ENCODE measurements around the gene NPL. TPM values are rescaled to one million over a fixed set of nuclear protein-coding genes. Genes with fewer than 3 reads are reported as not detected.

Gene NPL
- total and polyA plus RNA-seq, 9 of the 15 experiments (the other 6 are each of a cell fraction or from before 2014, with no cell fraction given): 9.9 to 22.3 (median 14.2) TPM

DNA sequence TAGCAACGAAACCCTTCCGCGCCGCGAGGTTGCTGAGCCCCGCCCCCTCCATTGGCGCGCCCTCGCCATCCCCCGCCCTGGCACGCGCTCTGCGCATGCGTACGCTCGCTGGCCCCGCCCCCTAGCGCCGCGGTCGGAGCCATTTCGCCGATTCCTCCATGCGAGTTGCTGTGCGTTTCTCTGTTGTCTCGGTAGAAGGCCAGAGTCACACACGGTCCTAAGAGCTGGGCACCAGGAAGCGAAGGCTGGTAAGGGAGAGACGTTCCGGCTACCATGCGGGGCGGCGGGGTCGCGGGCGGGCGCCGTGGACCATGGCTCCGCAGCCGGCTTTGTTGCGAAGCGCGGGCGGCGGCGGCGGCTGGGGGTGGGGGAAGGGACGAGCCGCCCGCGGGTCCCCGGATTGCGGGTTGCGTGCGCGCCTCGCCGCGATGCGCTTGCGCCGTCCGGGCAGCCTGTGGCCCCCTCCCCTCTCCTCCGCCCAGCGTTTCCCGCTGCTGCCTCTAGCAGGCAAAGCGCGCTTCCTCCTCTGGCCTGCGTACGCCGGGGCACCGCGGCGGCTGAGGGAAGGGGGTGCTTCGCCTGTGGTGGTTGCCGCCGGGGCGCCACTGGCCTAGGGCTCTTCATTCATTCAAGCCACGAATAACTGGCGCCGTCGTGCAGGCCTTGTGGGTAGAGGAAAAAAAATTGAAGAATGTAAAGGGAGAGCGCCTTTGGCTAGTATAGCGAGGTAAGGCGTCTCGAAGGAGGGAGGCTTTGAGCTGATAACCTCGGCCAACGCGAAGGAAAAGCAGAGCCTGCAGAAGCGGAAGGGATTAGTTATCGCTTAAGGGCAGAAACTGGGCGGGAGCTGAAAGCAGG is 49.9 kb downstream of the NPL start, which contains the start of gene DHX9 (continued):
- TF ChIP-seq TCF3 (CRISPR knock-in tag; IDR thresholded peaks at IDR 0.05): peak; percentile 94
- TF ChIP-seq, protein P1, sequence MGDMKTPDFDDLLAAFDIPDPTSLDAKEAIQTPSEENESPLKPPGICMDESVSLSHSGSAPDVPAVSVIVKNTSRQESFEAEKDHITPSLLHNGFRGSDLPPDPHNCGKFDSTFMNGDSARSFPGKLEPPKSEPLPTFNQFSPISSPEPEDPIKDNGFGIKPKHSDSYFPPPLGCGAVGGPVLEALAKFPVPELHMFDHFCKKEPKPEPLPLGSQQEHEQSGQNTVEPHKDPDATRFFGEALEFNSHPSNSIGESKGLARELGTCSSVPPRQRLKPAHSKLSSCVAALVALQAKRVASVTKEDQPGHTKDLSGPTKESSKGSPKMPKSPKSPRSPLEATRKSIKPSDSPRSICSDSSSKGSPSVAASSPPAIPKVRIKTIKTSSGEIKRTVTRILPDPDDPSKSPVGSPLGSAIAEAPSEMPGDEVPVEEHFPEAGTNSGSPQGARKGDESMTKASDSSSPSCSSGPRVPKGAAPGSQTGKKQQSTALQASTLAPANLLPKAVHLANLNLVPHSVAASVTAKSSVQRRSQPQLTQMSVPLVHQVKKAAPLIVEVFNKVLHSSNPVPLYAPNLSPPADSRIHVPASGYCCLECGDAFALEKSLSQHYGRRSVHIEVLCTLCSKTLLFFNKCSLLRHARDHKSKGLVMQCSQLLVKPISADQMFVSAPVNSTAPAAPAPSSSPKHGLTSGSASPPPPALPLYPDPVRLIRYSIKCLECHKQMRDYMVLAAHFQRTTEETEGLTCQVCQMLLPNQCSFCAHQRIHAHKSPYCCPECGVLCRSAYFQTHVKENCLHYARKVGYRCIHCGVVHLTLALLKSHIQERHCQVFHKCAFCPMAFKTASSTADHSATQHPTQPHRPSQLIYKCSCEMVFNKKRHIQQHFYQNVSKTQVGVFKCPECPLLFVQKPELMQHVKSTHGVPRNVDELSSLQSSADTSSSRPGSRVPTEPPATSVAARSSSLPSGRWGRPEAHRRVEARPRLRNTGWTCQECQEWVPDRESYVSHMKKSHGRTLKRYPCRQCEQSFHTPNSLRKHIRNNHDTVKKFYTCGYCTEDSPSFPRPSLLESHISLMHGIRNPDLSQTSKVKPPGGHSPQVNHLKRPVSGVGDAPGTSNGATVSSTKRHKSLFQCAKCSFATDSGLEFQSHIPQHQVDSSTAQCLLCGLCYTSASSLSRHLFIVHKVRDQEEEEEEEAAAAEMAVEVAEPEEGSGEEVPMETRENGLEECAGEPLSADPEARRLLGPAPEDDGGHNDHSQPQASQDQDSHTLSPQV (IDR thresholded peaks at IDR 0.05): no peak
- no peak for TF ChIP-seq NFXL1 (CRISPR knock-in tag; IDR thresholded peaks at IDR 0.05)
- TF ChIP-seq HDAC6 (IDR thresholded peaks at IDR 0.05; ENCODE audit: low read depth, low read length): no peak
- TF ChIP-seq, protein P2, sequence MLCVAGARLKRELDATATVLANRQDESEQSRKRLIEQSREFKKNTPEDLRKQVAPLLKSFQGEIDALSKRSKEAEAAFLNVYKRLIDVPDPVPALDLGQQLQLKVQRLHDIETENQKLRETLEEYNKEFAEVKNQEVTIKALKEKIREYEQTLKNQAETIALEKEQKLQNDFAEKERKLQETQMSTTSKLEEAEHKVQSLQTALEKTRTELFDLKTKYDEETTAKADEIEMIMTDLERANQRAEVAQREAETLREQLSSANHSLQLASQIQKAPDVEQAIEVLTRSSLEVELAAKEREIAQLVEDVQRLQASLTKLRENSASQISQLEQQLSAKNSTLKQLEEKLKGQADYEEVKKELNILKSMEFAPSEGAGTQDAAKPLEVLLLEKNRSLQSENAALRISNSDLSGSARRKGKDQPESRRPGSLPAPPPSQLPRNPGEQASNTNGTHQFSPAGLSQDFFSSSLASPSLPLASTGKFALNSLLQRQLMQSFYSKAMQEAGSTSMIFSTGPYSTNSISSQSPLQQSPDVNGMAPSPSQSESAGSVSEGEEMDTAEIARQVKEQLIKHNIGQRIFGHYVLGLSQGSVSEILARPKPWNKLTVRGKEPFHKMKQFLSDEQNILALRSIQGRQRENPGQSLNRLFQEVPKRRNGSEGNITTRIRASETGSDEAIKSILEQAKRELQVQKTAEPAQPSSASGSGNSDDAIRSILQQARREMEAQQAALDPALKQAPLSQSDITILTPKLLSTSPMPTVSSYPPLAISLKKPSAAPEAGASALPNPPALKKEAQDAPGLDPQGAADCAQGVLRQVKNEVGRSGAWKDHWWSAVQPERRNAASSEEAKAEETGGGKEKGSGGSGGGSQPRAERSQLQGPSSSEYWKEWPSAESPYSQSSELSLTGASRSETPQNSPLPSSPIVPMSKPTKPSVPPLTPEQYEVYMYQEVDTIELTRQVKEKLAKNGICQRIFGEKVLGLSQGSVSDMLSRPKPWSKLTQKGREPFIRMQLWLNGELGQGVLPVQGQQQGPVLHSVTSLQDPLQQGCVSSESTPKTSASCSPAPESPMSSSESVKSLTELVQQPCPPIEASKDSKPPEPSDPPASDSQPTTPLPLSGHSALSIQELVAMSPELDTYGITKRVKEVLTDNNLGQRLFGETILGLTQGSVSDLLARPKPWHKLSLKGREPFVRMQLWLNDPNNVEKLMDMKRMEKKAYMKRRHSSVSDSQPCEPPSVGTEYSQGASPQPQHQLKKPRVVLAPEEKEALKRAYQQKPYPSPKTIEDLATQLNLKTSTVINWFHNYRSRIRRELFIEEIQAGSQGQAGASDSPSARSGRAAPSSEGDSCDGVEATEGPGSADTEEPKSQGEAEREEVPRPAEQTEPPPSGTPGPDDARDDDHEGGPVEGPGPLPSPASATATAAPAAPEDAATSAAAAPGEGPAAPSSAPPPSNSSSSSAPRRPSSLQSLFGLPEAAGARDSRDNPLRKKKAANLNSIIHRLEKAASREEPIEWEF (CRISPR knock-in tag; IDR thresholded peaks at IDR 0.05): no peak
- no peak for TF ChIP-seq ETS2 (tag; IDR thresholded peaks at IDR 0.05; ENCODE audit: borderline replicate concordance, poor library complexity, severe bottlenecking)
- no peak for TF ChIP-seq MCM5 (IDR thresholded peaks at IDR 0.05; ENCODE audit: low read depth)
- TF ChIP-seq, protein P3, sequence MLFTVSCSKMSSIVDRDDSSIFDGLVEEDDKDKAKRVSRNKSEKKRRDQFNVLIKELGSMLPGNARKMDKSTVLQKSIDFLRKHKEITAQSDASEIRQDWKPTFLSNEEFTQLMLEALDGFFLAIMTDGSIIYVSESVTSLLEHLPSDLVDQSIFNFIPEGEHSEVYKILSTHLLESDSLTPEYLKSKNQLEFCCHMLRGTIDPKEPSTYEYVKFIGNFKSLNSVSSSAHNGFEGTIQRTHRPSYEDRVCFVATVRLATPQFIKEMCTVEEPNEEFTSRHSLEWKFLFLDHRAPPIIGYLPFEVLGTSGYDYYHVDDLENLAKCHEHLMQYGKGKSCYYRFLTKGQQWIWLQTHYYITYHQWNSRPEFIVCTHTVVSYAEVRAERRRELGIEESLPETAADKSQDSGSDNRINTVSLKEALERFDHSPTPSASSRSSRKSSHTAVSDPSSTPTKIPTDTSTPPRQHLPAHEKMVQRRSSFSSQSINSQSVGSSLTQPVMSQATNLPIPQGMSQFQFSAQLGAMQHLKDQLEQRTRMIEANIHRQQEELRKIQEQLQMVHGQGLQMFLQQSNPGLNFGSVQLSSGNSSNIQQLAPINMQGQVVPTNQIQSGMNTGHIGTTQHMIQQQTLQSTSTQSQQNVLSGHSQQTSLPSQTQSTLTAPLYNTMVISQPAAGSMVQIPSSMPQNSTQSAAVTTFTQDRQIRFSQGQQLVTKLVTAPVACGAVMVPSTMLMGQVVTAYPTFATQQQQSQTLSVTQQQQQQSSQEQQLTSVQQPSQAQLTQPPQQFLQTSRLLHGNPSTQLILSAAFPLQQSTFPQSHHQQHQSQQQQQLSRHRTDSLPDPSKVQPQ (CRISPR knock-in tag; IDR thresholded peaks at IDR 0.05; ENCODE audit: borderline replicate concordance): no peak
- no peak for TF ChIP-seq ZNF124 (CRISPR knock-in tag; IDR thresholded peaks at IDR 0.05)
- no peak for TF ChIP-seq SNRNP70 (optimal IDR thresholded peaks at IDR 0.05; ENCODE audit: low read depth, low read length)
- TF ChIP-seq POLR2H (tag; IDR thresholded peaks at IDR 0.05; ENCODE audit: low read depth): peak; percentile 91
- TF ChIP-seq CBX1 (IDR thresholded peaks at IDR 0.05; ENCODE audit: low read depth): peak; percentile 64
- TF ChIP-seq TCFL5 (CRISPR knock-in tag; conservative IDR thresholded peaks at IDR 0.05): no peak
- TF ChIP-seq KAT2B (IDR thresholded peaks at IDR 0.05; ENCODE audit: low read depth, low read length): no peak

All from K562 (cell line).